Transverse colon (tissue), 4 donors: ENCODE data around the gene MYOZ3.

Experiments used
- CTCF ChIP-seq, 5 experiments: fragments of 200-600 bp in 3 of 5; fragments of 450-650 bp in 2 of 5; sonication (generic) in 3 of 5; IDR thresholded peaks; 1 replicate in 2 of 5; 2 replicates in 3 of 5; pipeline ENCODE4 v1.5.1; 2016 to 2017; ENCODE audit warnings: antibody characterized with exemption in 5 of 5, inconsistent platforms in 3 of 5, mild to moderate bottlenecking in 2 of 5, moderate library complexity in 1 of 5
- EP300 ChIP-seq: sonication (generic); formaldehyde crosslinking; IDR thresholded peaks from one replicate; pipeline ENCODE4 v1.6.1; 2017; ENCODE audit warnings: antibody characterized with exemption, low read depth
- POLR2AphosphoS5 ChIP-seq, 3 donors: sonication (generic); formaldehyde crosslinking; IDR thresholded peaks; one replicate each; pipeline ENCODE4 v1.6.1; 2016; ENCODE audit warnings: antibody characterized with exemption in 3 of 3

- TF ChIP-seq CTCF (IDR thresholded peaks at IDR 0.05) (no peak), POLR2AphosphoS5 (IDR thresholded peaks at IDR 0.05) (no peak), EP300 (no peak)
Observed at GRCh38 chr5:150612905-150613670, 48.0 kb upstream of the MYOZ3 start.
